ENCODE measurements around the gene CFAP97D1. TPM values are rescaled to one million over a fixed set of nuclear protein-coding genes. Genes with fewer than 3 reads are reported as not detected.

Gene CFAP97D1
- polyA plus RNA-seq, 2 of the 4 experiments (the other 2 are of a cell fraction): not detected

DNA sequence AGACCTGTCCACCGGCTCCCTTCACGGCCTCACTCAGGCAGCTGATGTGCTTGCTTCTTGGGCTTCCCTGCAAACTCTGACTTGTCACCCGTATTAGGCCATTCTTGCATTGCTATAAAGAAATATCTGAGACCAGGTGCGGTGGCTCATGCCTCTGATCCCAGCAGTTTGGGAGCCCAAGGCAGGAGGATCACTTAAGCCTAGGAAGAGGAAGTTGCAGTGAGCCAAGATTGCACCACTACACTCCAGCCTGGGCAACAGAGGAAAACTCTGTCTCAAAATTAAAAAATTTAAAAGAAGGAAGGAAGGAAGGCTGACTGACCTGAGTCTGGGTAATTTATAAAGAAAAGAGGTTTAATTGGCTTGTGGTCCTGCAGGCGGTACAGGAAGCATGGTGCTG is 38.6 kb upstream of the CFAP97D1 start:
- ATAC-seq: no peak
- POLR2A ChIA-PET: no interaction called here
- TF ChIP-seq RCOR1 (IDR thresholded peaks at IDR 0.05; ENCODE audit: low read depth, low read length) (no peak), RAD21 (conservative IDR thresholded peaks at IDR 0.05 in 1 of 2, IDR thresholded peaks at IDR 0.05 in 1 of 2) (no peak), ZFP36 (IDR thresholded peaks at IDR 0.05; ENCODE audit: borderline replicate concordance, partially characterized antibody) (no peak), RARB (CRISPR knock-in tag; IDR thresholded peaks at IDR 0.05) (no peak), POLR2A (IDR thresholded peaks at IDR 0.05; ENCODE audit: low read length) (no peak), CEBPB (IDR thresholded peaks at IDR 0.05) (no peak)
- TF ChIP-seq, protein P1, sequence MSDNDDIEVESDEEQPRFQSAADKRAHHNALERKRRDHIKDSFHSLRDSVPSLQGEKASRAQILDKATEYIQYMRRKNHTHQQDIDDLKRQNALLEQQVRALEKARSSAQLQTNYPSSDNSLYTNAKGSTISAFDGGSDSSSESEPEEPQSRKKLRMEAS (IDR thresholded peaks at IDR 0.05): no peak

DNA sequence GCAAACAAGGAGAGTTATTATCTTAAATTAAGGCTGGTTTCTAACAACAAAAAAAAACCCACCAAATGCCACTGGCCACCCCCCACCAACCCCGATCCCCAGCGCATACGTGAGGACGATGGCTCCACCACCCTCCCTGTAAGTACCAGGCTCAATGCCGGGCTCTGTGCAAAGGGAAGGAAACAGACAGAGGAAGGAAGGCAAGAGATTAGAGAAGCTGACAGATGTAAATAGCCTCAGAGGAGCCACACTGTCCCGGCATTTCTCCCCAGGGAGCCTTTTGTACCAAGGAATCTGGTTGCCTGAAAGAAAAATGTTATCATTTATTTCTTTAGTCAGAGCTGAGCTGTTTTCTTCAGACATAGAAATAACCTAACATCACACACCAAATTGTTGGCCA is 34.7 kb upstream of the CFAP97D1 start:
- FAIRE-seq: no peak
- H3K4me3 ChIP-seq: no peak overlapping the region
- no peak for TF ChIP-seq HEYL (CRISPR knock-in tag; IDR thresholded peaks at IDR 0.05)
- TF ChIP-seq RAD21 (conservative IDR thresholded peaks at IDR 0.05 in 1 of 2, IDR thresholded peaks at IDR 0.05 in 1 of 2): no peak
- TF ChIP-seq ZNF302 (CRISPR knock-in tag; IDR thresholded peaks at IDR 0.05): no peak
- TF ChIP-seq, protein P2, sequence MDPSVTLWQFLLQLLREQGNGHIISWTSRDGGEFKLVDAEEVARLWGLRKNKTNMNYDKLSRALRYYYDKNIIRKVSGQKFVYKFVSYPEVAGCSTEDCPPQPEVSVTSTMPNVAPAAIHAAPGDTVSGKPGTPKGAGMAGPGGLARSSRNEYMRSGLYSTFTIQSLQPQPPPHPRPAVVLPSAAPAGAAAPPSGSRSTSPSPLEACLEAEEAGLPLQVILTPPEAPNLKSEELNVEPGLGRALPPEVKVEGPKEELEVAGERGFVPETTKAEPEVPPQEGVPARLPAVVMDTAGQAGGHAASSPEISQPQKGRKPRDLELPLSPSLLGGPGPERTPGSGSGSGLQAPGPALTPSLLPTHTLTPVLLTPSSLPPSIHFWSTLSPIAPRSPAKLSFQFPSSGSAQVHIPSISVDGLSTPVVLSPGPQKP (IDR thresholded peaks at IDR 0.05; ENCODE audit: low read depth, low read length): no peak
- no peak for TF ChIP-seq POLR2A (IDR thresholded peaks at IDR 0.05; ENCODE audit: low read length)
- TF ChIP-seq, protein P3, sequence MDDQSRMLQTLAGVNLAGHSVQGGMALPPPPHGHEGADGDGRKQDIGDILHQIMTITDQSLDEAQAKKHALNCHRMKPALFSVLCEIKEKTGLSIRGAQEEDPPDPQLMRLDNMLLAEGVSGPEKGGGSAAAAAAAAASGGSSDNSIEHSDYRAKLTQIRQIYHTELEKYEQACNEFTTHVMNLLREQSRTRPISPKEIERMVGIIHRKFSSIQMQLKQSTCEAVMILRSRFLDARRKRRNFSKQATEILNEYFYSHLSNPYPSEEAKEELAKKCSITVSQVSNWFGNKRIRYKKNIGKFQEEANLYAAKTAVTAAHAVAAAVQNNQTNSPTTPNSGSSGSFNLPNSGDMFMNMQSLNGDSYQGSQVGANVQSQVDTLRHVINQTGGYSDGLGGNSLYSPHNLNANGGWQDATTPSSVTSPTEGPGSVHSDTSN (IDR thresholded peaks at IDR 0.05): no peak
- no peak for TF ChIP-seq JUN (IDR thresholded peaks at IDR 0.05)
- no peak for TF ChIP-seq MAZ (IDR thresholded peaks at IDR 0.05; ENCODE audit: borderline replicate concordance, low read depth, low read length)
- no peak for TF ChIP-seq RNF2 (IDR thresholded peaks at IDR 0.05; ENCODE audit: borderline replicate concordance, low read depth)
- TF ChIP-seq CBX8 (IDR thresholded peaks at IDR 0.05): no peak
- no peak for TF ChIP-seq EP300 (IDR thresholded peaks at IDR 0.05)
- H3K9me3 ChIP-seq: no peaks in the 10 kb centered on the region
- DNase-seq (ENCODE audit: low read depth in 1 of 2, low spot score in 1 of 2): no peak
- POLR2A ChIA-PET: no interaction called here
- H3K4me1 ChIP-seq: peaks cover 3% of the 10 kb centered on the region; the same call in 1 of the 3 replicates
- CTCF ChIA-PET: interaction anchor here (0.7 to 18.8 kb wide), 7 partner anchors 10 to 262 kb away, joined by 3 to 288 read pairs (median 3); partner anchors contain the start of genes DHX8 and SOST
- WGBS (ENCODE audit: missing lambda C conversion rate): 74% methylated on average over 6 of the region's 6 CpGs
- H3K4me2 ChIP-seq: no peak overlapping the region
- ATAC-seq: no peak
- no peak overlapping the region for H3K27ac ChIP-seq

More for the DNA sequence above, 38.6 kb upstream of the CFAP97D1 start:
- CTCF ChIA-PET: interaction anchor here (0.7 to 18.8 kb wide), 4 partner anchors 15 to 251 kb away, joined by 3 to 288 read pairs (median 8); partner anchors contain the start of gene SOST
- 90% methylated on average over 5 of the region's 5 CpGs for whole genome bisulfite sequencing (ENCODE audit: missing lambda C conversion rate)
- FAIRE-seq: no peak
- no peak for DNase-seq (ENCODE audit: low read depth in 1 of 2, low spot score in 1 of 2)
- H3K4me2 ChIP-seq: no peak overlapping the region
- H3K9me3 ChIP-seq: no peaks in the 10 kb centered on the region
- H3K27ac ChIP-seq: no peak overlapping the region
- peaks cover 13% of the 10 kb centered on the region for H3K4me1 ChIP-seq
- H3K4me3 ChIP-seq: no peak overlapping the region

DNA sequence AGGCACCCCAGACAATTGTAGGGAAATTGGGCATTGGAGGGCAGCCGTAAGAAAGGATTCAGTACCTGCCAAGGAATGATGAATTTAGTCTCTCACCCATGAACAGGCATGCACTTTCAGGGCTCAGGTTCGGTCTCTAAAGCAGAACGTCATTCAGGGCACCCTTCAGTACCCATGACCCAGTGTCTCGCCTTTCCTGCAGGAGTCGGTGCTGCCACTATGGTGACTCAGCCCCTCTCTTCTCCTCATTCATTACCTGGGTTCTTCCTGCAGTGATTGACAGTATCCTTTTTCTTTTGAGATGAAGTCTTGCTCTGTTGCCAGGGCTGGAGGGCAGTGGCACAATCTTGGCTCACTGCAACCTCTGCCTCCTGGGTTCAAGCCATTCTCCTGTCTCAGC is 30.1 kb upstream of the CFAP97D1 start:
- DNase-seq (ENCODE audit: low read depth in 1 of 2, low spot score in 1 of 2) (no peak), FAIRE-seq (no peak), ATAC-seq (no peak)
- Histone ChIP-seq H3K4me2 (no peak overlapping the region), H3K9me3 (no peaks in the 10 kb centered on the region), H3K4me3 (no peak overlapping the region), H3K27ac (no peak overlapping the region), H3K4me1 (peaks cover 9% of the 10 kb centered on the region; the same call in 1 of the 3 replicates)
- no peak for TF ChIP-seq RARB (CRISPR knock-in tag; IDR thresholded peaks at IDR 0.05)
- POLR2A ChIA-PET: interaction anchor here (1.6 kb wide), 1 partner anchor 37 kb away, joined by 5 read pairs; no protein-coding TSS in a partner anchor
- CTCF ChIA-PET: interaction anchor here (2.4 to 18.8 kb wide), 5 partner anchors 8 to 174 kb away, joined by 7 to 288 read pairs (median 44); partner anchors contain the start of gene SOST
- 70% methylated on average over 5 of the region's 5 CpGs for WGBS (ENCODE audit: missing lambda C conversion rate)

DNA sequence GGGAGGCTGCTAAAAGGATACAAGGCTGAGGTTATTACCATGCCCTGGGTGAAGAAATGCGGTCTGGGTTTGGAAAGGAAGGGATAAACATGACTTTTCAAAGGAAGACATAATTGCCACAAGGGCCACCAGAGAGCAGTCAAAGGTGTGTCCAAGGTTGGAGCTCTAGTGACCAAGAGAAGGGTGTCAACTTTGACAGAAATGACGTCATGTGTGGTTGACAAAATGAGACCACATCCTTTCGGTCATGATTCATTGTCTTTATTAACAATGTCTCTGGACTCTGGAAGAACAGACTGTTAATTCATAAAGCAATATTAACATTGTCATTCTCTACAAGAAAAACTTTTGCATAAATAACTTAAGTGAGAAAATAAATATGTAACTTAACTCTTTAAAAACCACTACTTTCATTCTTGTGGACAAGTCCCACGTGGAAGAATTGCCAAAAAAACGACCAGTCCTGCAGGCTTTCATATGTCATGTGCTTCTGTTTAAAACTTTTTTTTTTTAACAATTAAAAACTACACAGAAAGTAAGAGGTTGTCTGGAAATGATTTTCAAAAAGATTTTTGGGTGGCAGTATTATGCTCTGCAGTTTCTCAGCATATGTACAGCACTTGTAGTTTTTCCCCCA is 26.6 kb upstream of the CFAP97D1 start:
- CTCF ChIA-PET: interaction anchor here (5.5 to 18.8 kb wide), 5 partner anchors 4 to 177 kb away, joined by 34 to 288 read pairs (median 180); partner anchors contain the start of gene SOST
- Histone ChIP-seq H3K9me3 (no peaks in the 10 kb centered on the region), H3K4me2 (no peak overlapping the region), H3K4me1 (peaks cover 9% of the 10 kb centered on the region; the same call in 1 of the 3 replicates), H3K27ac (no peak overlapping the region), H3K4me3 (no peak overlapping the region)
- ATAC-seq (no peak), FAIRE-seq (peak; percentile 86), DNase-seq (ENCODE audit: low read depth in 1 of 2, low spot score in 1 of 2) (no peak)
- POLR2A ChIA-PET: no interaction called here
- 69% methylated on average over 5 of the region's 5 CpGs for WGBS (ENCODE audit: missing lambda C conversion rate)
- TF ChIP-seq MAZ (IDR thresholded peaks at IDR 0.05; ENCODE audit: borderline replicate concordance, low read depth, low read length): no peak
- TF ChIP-seq HOXB13 (CRISPR knock-in tag; IDR thresholded peaks at IDR 0.05; ENCODE audit: low read depth): no peak

Data from A549 (cell line).